ENCODE measurements around the gene FLAD1. TPM values are rescaled to one million over a fixed set of nuclear protein-coding genes. Genes with fewer than 3 reads are reported as not detected.
A peak's percentile ranks its signal among the peaks of the same experiment; 100 is the strongest.

FLAD1 gene
- polyA plus RNA-seq, 3 donors: 26.1 to 34.1 (median 31.6) TPM

GRCh38 chr1:155008015-155008941 lies 25.1 kb downstream of the FLAD1 start:
- DNase-seq (ENCODE audit: extremely low read depth in 1 of 11, low read depth in 9 of 11, low spot score in 4 of 11): no peak

- DNase-seq (ENCODE audit: extremely low read depth in 1 of 11, low read depth in 9 of 11, low spot score in 4 of 11): no peak
Measured at GRCh38 chr1:155009221-155009711, 26.1 kb downstream of the FLAD1 start.

GRCh38 chr1:155009742-155010141 lies 26.6 kb downstream of the FLAD1 start:
- no peak for DNase-seq (ENCODE audit: extremely low read depth in 1 of 11, low read depth in 9 of 11, low spot score in 4 of 11)

GRCh38 chr1:155010211-155010918 lies 27.2 kb downstream of the FLAD1 start:
- DNase-seq (ENCODE audit: extremely low read depth in 1 of 11, low read depth in 9 of 11, low spot score in 4 of 11): no peak

GRCh38 chr1:155011004-155011416 lies 27.9 kb downstream of the FLAD1 start:
- no peak for DNase-seq (ENCODE audit: extremely low read depth in 1 of 11, low read depth in 9 of 11, low spot score in 4 of 11)

GRCh38 chr1:155011437-155012025 lies 28.4 kb downstream of the FLAD1 start:
- no peak for DNase-seq (ENCODE audit: extremely low read depth in 1 of 11, low read depth in 9 of 11, low spot score in 4 of 11)

- DNase-seq (ENCODE audit: extremely low read depth in 1 of 11, low read depth in 9 of 11, low spot score in 4 of 11): peak in 3 of 11 donors; percentile 8 to 18 (median 16)
Measured at GRCh38 chr1:155012026-155012546, 28.9 kb downstream of the FLAD1 start.

GRCh38 chr1:155012776-155013602 lies 29.8 kb downstream of the FLAD1 start:
- DNase-seq (ENCODE audit: extremely low read depth in 1 of 11, low read depth in 9 of 11, low spot score in 4 of 11): no peak

GRCh38 chr1:155013632-155014031 lies 30.5 kb downstream of the FLAD1 start:
- DNase-seq (ENCODE audit: extremely low read depth in 1 of 11, low read depth in 9 of 11, low spot score in 4 of 11): no peak

- DNase-seq (ENCODE audit: extremely low read depth in 1 of 11, low read depth in 9 of 11, low spot score in 4 of 11): no peak
Measured at GRCh38 chr1:155014709-155015508, 31.8 kb downstream of the FLAD1 start.

- DNase-seq (ENCODE audit: extremely low read depth in 1 of 11, low read depth in 9 of 11, low spot score in 4 of 11): no peak
Measured at GRCh38 chr1:155015527-155016230, 32.5 kb downstream of the FLAD1 start.

- no peak for DNase-seq (ENCODE audit: extremely low read depth in 1 of 11, low read depth in 9 of 11, low spot score in 4 of 11)
Measured at GRCh38 chr1:155016231-155016831, 33.2 kb downstream of the FLAD1 start.

GRCh38 chr1:155017041-155017945 lies 34.1 kb downstream of the FLAD1 start:
- DNase-seq (ENCODE audit: extremely low read depth in 1 of 11, low read depth in 9 of 11, low spot score in 4 of 11): peak in 6 of 11 donors; percentile 81 to 85 (median 83)

GRCh38 chr1:155017946-155018316 lies 34.8 kb downstream of the FLAD1 start:
- no peak for DNase-seq (ENCODE audit: extremely low read depth in 1 of 11, low read depth in 9 of 11, low spot score in 4 of 11)

GRCh38 chr1:155018617-155019348 lies 35.6 kb downstream of the FLAD1 start:
- DNase-seq (ENCODE audit: extremely low read depth in 1 of 11, low read depth in 9 of 11, low spot score in 4 of 11): no peak
